A549 (cell line): ENCODE measurements around the gene CARS1.

Source experiments
- CEBPB ChIP-seq, 2 experiments: fragments of >200 bp in 1 of 2; sonication (Bioruptor Twin) in 1 of 2; formaldehyde crosslinking in 1 of 2; IDR thresholded peaks; 2 replicates each; pipeline ENCODE4 v1.6.1; 2012 to 2016
- EHMT2 ChIP-seq: fragments of 200-600 bp; sonication (generic); IDR thresholded peaks from 2 replicates; pipeline ENCODE4 v1.6.1; 2016; ENCODE audit warnings: antibody characterized with exemption, low read depth, mild to moderate bottlenecking, moderate library complexity
- KDM1A ChIP-seq: fragments of 200-600 bp; sonication (generic); IDR thresholded peaks from 2 replicates; pipeline ENCODE4 v1.6.1; 2016; ENCODE audit warnings: low read depth, mild to moderate bottlenecking
- MYC ChIP-seq: IDR thresholded peaks from 2 replicates; pipeline ENCODE4 v1.6.1; 2012; ENCODE audit warnings: mild to moderate bottlenecking, inconsistent platforms, low read length, improper control_type of control experiment, borderline replicate concordance
- NR3C1 ChIP-seq: fragments of >200 bp; sonication (Bioruptor Twin); formaldehyde crosslinking; IDR thresholded peaks from 3 replicates; pipeline ENCODE4 v1.6.1; 2017
- POLR2A ChIP-seq: IDR thresholded peaks from 2 replicates; pipeline ENCODE4 v1.6.1; 2012; ENCODE audit warnings: mild to moderate bottlenecking, low read length
- RAD21 ChIP-seq, 2 experiments: fragments of >200 bp in 1 of 2; sonication (Bioruptor Twin) in 1 of 2; formaldehyde crosslinking in 1 of 2; IDR thresholded peaks in 1 of 2; conservative IDR thresholded peaks in 1 of 2; 2 replicates in 1 of 2; 3 replicates in 1 of 2; pipeline ENCODE4 v1.6.1; 2012 to 2018; ENCODE audit warnings: inconsistent platforms in 1 of 2
- RCOR1 ChIP-seq: fragments of 150-350 bp; IDR thresholded peaks from 2 replicates; pipeline ENCODE4 v1.6.1; 2014; ENCODE audit warnings: antibody characterized with exemption, low read length, low read depth
- TF ChIP-seq, protein P1 (sequence below): fragments of >200 bp; sonication (Bioruptor Twin); formaldehyde crosslinking; IDR thresholded peaks from 3 replicates; pipeline ENCODE4 v1.5.1; 2016
- TF ChIP-seq, protein P2 (sequence below): fragments of 200-600 bp; sonication (generic); IDR thresholded peaks from 2 replicates; pipeline ENCODE4 v1.6.1; 2016; ENCODE audit warnings: antibody characterized with exemption, mild to moderate bottlenecking, moderate library complexity
- TF ChIP-seq, protein P3 (sequence below): IDR thresholded peaks from 2 replicates; pipeline ENCODE4 v1.6.1; 2012

- TF ChIP-seq KDM1A: no peak
- TF ChIP-seq, protein P1, sequence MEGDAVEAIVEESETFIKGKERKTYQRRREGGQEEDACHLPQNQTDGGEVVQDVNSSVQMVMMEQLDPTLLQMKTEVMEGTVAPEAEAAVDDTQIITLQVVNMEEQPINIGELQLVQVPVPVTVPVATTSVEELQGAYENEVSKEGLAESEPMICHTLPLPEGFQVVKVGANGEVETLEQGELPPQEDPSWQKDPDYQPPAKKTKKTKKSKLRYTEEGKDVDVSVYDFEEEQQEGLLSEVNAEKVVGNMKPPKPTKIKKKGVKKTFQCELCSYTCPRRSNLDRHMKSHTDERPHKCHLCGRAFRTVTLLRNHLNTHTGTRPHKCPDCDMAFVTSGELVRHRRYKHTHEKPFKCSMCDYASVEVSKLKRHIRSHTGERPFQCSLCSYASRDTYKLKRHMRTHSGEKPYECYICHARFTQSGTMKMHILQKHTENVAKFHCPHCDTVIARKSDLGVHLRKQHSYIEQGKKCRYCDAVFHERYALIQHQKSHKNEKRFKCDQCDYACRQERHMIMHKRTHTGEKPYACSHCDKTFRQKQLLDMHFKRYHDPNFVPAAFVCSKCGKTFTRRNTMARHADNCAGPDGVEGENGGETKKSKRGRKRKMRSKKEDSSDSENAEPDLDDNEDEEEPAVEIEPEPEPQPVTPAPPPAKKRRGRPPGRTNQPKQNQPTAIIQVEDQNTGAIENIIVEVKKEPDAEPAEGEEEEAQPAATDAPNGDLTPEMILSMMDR: no peak
- TF ChIP-seq RAD21 (conservative IDR thresholded peaks at IDR 0.05 in 1 of 2, IDR thresholded peaks at IDR 0.05 in 1 of 2): no peak
- TF ChIP-seq, protein P2, sequence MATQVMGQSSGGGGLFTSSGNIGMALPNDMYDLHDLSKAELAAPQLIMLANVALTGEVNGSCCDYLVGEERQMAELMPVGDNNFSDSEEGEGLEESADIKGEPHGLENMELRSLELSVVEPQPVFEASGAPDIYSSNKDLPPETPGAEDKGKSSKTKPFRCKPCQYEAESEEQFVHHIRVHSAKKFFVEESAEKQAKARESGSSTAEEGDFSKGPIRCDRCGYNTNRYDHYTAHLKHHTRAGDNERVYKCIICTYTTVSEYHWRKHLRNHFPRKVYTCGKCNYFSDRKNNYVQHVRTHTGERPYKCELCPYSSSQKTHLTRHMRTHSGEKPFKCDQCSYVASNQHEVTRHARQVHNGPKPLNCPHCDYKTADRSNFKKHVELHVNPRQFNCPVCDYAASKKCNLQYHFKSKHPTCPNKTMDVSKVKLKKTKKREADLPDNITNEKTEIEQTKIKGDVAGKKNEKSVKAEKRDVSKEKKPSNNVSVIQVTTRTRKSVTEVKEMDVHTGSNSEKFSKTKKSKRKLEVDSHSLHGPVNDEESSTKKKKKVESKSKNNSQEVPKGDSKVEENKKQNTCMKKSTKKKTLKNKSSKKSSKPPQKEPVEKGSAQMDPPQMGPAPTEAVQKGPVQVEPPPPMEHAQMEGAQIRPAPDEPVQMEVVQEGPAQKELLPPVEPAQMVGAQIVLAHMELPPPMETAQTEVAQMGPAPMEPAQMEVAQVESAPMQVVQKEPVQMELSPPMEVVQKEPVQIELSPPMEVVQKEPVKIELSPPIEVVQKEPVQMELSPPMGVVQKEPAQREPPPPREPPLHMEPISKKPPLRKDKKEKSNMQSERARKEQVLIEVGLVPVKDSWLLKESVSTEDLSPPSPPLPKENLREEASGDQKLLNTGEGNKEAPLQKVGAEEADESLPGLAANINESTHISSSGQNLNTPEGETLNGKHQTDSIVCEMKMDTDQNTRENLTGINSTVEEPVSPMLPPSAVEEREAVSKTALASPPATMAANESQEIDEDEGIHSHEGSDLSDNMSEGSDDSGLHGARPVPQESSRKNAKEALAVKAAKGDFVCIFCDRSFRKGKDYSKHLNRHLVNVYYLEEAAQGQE: no peak
- no peak for TF ChIP-seq RCOR1
- no peak for TF ChIP-seq POLR2A
- TF ChIP-seq, protein P3, sequence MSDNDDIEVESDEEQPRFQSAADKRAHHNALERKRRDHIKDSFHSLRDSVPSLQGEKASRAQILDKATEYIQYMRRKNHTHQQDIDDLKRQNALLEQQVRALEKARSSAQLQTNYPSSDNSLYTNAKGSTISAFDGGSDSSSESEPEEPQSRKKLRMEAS: no peak
- no peak for TF ChIP-seq CEBPB (IDR thresholded peaks at IDR 0.05)
- no peak for TF ChIP-seq NR3C1
- no peak for TF ChIP-seq EHMT2
- no peak for TF ChIP-seq MYC
These were observed 20.7 kb upstream of the CARS1 start for GRCh38 chr11:3077846-3078440.
